ENCODE measurements around the gene SLC5A11.

Gene SLC5A11

DNA sequence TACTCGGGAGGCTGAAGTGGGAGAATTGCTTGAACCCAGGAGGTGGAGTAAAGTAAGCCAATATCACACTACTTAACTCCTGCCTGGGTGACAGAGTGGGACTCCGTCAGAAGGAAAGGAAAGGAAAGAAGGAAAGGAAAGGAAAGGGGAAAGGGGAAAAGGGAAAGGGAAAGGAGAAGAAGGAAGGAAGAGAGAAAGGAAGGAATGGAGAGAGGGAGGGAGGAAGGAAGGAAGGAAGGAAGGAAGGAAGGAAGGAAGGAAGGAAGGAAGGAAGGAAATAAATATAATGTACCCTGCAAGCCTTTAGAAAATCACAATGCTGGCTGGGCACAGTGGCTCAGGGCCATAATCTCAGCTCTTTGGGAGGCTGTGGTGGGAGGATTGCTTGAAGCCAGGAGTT lies 27.3 kb downstream of the SLC5A11 start:
- TF ChIP-seq, protein P1, sequence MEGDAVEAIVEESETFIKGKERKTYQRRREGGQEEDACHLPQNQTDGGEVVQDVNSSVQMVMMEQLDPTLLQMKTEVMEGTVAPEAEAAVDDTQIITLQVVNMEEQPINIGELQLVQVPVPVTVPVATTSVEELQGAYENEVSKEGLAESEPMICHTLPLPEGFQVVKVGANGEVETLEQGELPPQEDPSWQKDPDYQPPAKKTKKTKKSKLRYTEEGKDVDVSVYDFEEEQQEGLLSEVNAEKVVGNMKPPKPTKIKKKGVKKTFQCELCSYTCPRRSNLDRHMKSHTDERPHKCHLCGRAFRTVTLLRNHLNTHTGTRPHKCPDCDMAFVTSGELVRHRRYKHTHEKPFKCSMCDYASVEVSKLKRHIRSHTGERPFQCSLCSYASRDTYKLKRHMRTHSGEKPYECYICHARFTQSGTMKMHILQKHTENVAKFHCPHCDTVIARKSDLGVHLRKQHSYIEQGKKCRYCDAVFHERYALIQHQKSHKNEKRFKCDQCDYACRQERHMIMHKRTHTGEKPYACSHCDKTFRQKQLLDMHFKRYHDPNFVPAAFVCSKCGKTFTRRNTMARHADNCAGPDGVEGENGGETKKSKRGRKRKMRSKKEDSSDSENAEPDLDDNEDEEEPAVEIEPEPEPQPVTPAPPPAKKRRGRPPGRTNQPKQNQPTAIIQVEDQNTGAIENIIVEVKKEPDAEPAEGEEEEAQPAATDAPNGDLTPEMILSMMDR (IDR thresholded peaks at IDR 0.05; ENCODE audit: control extremely low read depth, extremely low read depth, low read depth, missing control alignments) = no peak
- ChIA-PET CTCF (interaction anchor here (1.1 to 1.5 kb wide), 2 partner anchors 16 to 33 kb away, joined by 3 read pairs; no protein-coding TSS in a partner anchor), POLR2A (no interaction called here)
- no peak for DNase-seq (ENCODE audit: extremely low spot score)

DNA sequence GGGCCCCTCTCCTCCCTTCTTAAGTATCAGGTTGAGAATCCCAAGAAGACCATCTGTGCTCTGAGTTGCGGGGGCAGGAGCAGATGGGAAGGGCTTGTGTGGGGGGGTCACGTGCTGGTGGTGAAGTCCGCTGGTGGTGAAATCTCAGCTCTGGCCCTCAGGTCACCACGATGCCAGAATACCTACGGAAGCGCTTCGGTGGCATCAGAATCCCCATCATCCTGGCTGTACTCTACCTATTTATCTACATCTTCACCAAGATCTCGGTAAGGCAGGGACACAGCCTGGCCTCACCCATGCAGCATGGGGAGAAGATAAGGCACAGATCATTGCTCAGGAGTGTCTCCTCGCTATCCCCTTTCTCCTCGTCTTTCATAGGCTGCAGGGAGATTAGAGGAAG lies 29.7 kb downstream of the SLC5A11 start:
- ChIA-PET POLR2A (no interaction called here), CTCF (no interaction called here)
- TF ChIP-seq, protein P1 (IDR thresholded peaks at IDR 0.05; ENCODE audit: control extremely low read depth, extremely low read depth, low read depth, missing control alignments) = no peak
- DNase-seq (ENCODE audit: extremely low spot score) = no peak

DNA sequence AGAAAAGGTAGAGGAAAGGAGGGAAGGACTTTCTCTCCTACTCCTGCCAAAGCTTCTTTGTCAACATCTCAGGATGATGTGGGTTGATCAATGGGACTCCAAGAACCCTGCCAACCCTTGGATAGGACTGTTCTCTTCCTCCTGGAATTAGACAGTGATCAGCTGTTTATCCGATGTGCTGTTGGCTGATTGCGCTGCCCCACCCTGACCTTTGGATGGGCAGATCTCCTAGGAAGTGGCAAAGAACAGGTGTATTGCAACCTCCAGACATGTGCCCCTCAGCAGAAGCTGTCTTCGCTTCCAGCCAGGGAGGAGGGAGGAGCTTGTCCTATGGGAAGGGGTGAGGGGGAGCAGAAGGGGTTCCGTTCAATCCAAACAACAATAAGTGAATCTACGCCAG lies 30.5 kb downstream of the SLC5A11 start:
- ChIA-PET POLR2A (no interaction called here), CTCF (interaction anchor here (0.9 kb wide), 1 partner anchor 18 kb away, joined by 3 read pairs; no protein-coding TSS in a partner anchor)
- TF ChIP-seq, protein P1 (IDR thresholded peaks at IDR 0.05; ENCODE audit: control extremely low read depth, extremely low read depth, low read depth, missing control alignments) = no peak
- no peak for DNase-seq (ENCODE audit: extremely low spot score)

DNA sequence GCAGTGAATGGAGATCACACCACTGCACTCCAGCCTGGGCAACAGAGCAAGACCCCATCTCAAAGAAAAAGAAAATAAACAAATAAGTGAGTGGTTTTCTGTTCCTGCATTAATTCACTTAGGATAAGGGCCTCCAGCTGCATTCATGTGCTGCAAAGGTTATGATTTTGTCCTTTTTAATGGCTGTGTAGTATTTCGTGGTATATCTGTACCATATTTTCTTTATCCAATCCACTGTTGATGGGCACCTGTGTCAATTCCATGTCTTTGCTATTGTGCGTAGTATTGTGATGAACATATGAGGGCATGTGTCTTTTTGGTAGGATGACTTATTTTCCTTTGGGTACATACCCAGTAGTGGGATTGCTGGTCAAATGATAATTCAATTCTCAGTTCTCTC lies 33.9 kb downstream of the SLC5A11 start:
- TF ChIP-seq, protein P1 (IDR thresholded peaks at IDR 0.05; ENCODE audit: control extremely low read depth, extremely low read depth, low read depth, missing control alignments) = no peak
- DNase-seq (ENCODE audit: extremely low spot score) = no peak
- ChIA-PET POLR2A (no interaction called here), CTCF (no interaction called here)

DNA sequence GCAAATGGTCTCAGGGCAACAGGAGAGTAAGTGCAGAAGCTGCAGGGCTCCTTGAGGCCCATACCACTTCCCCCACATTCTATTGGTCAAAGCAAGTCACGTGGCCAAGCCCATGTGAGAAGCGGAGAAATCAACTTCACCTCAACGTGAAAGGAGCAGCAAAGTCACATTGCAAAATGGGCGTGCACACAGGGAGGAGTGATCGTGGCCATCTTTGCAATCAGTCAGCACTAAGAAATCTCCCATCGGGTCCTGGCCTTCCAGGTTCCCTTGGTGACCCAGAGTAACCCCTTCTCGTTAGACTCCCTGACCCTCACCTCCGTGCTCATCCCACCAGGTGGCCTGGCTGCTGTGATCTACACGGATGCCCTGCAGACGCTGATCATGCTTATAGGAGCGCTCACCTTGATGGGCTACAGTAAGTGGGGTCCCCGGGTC lies 38.0 kb downstream of the SLC5A11 start:
- no peak for DNase-seq (ENCODE audit: extremely low spot score)
- ChIA-PET POLR2A (no interaction called here), CTCF (no interaction called here)
- TF ChIP-seq, protein P1 (IDR thresholded peaks at IDR 0.05; ENCODE audit: control extremely low read depth, extremely low read depth, low read depth, missing control alignments) = no peak

DNA sequence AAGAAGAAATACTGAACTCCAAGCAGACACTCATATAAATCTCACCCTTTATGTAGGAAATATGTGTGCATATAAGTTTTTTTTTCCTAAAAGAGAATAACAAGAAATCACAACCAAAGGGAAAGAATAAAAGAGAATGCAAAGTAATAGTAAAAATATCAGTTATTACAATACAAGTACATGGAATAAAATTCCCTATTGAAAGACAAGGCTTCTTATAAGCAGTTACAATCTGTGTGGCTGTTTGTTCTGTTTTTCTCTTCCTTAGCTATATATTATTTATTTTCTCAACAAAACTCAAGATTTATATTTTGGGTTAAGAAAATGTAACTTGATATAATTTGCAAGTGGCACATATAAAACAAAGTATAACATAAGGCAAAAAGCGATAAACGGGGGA lies 41.7 kb downstream of the SLC5A11 start:
- POLR2A ChIA-PET = no interaction called here
- CTCF ChIA-PET = interaction anchor here (0.7 kb wide), 1 partner anchor 12 kb away, joined by 3 read pairs; no protein-coding TSS in a partner anchor
- TF ChIP-seq, protein P1 (IDR thresholded peaks at IDR 0.05; ENCODE audit: control extremely low read depth, extremely low read depth, low read depth, missing control alignments) = no peak
- DNase-seq (ENCODE audit: extremely low spot score) = no peak

DNA sequence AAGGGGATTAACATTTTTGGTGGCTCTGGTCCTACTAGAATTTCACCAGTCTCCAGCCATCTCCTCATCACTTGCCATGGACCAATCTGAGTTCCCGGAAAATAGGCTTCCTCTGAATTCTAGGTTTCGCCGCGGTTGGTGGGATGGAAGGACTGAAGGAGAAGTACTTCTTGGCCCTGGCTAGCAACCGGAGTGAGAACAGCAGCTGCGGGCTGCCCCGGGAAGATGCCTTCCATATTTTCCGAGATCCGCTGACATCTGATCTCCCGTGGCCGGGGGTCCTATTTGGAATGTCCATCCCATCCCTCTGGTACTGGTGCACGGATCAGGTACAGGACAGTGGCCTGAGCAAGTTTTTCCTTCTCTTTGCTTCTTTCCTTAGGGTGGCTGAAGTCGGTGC lies 45.0 kb downstream of the SLC5A11 start:
- TF ChIP-seq, protein P1 (IDR thresholded peaks at IDR 0.05; ENCODE audit: control extremely low read depth, extremely low read depth, low read depth, missing control alignments) = no peak
- POLR2A ChIA-PET = no interaction called here
- CTCF ChIA-PET = interaction anchor here (1.4 kb wide), 1 partner anchor 10 kb away, joined by 3 read pairs; no protein-coding TSS in a partner anchor
- no peak for DNase-seq (ENCODE audit: extremely low spot score)
